HepG2 (cell line): ENCODE results near the gene DHFR2.

Experiments
- ARNT2 ChIP-seq: sonication (generic); formaldehyde crosslinking; IDR thresholded peaks from 2 replicates; pipeline ENCODE4 v1.8.0; 2022; ENCODE audit warnings: mild to moderate bottlenecking, low read depth, missing genetic modification reagents, moderate library complexity
- ATF2 ChIP-seq: sonication (generic); formaldehyde crosslinking; IDR thresholded peaks from 2 replicates; pipeline ENCODE4 v1.4.0; 2020; ENCODE audit warnings: missing genetic modification reagents
- HCFC1 ChIP-seq: fragments of 150-350 bp; IDR thresholded peaks from 2 replicates; pipeline ENCODE4 v1.6.1; 2014; ENCODE audit warnings: low read depth, low read length
- HNF4G ChIP-seq, 2 experiments: sonication (generic) in 1 of 2; formaldehyde crosslinking in 1 of 2; IDR thresholded peaks; 2 replicates each; pipeline versions ENCODE4 v1.4.0 to v1.6.1; 2011 to 2020; ENCODE audit warnings: borderline replicate concordance in 2 of 2, low read depth in 2 of 2, mild to moderate bottlenecking in 2 of 2, low read length in 1 of 2, missing genetic modification reagents in 1 of 2, moderate library complexity in 1 of 2
- MAF1 ChIP-seq: sonication (generic); formaldehyde crosslinking; IDR thresholded peaks from 2 replicates; pipeline ENCODE4 v1.5.0; 2020; ENCODE audit warnings: missing genetic modification reagents, borderline replicate concordance
- MAX ChIP-seq: IDR thresholded peaks from 2 replicates; pipeline ENCODE4 v1.6.1; 2012; ENCODE audit warnings: inconsistent platforms
- MIER2 ChIP-seq: IDR thresholded peaks from 2 replicates; pipeline ENCODE4 v1.6.1; 2016; ENCODE audit warnings: missing biosample characterization, missing genetic modification reagents
- NFIB ChIP-seq: sonication (generic); formaldehyde crosslinking; IDR thresholded peaks from 2 replicates; pipeline ENCODE4 v1.9.0; 2021; ENCODE audit warnings: missing genetic modification reagents, mild to moderate bottlenecking, borderline replicate concordance
- SALL2 ChIP-seq: sonication (generic); formaldehyde crosslinking; IDR thresholded peaks from 2 replicates; pipeline ENCODE4 v1.8.1; 2023; ENCODE audit warnings: mild to moderate bottlenecking, missing genetic modification reagents, inconsistent platforms
- TBP ChIP-seq: sonication (generic); formaldehyde crosslinking; IDR thresholded peaks from 2 replicates; pipeline ENCODE4 v1.5.0; 2020; ENCODE audit warnings: missing genetic modification reagents
- ZNF672 ChIP-seq: sonication (generic); formaldehyde crosslinking; IDR thresholded peaks from 2 replicates; pipeline ENCODE4 v1.8.1; 2022; ENCODE audit warnings: missing genetic modification reagents
- TF ChIP-seq, protein P1 (sequence below): sonication (generic); formaldehyde crosslinking; IDR thresholded peaks from 2 replicates; pipeline ENCODE4 v1.4.0; 2020; ENCODE audit warnings: missing genetic modification reagents

DNA sequence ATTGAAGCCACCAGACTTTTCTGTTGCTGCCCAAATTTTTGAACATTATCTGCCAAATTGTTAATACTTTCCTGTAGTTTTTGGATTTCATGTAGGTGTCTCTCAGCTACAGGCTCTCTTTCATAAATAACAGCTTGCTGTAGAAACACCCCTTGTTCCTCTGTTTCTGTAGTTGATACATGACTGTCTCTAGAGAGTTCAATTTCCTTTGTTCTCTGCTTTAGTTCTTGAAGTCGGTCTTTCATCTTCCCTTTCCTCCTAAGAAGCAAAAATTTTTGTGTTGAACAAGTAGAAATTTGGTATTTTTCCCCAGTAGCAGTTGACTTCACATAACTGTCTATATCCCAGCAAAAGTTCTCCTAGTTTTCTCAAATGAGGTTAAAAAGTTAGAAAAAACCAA, 47.7 kb downstream of the DHFR2 start:
- TF ChIP-seq HNF4G (IDR thresholded peaks at IDR 0.05; ENCODE audit: borderline replicate concordance, low read depth, low read length) (no peak), HNF4G (CRISPR knock-in tag; IDR thresholded peaks at IDR 0.05; ENCODE audit: borderline replicate concordance, low read depth) (no peak), MAF1 (CRISPR knock-in tag) (no peak), MAX (no peak), ATF2 (CRISPR knock-in tag) (no peak), MIER2 (no peak), SALL2 (CRISPR knock-in tag) (no peak), ARNT2 (CRISPR knock-in tag) (no peak), NFIB (CRISPR knock-in tag) (no peak), TBP (CRISPR knock-in tag) (no peak), ZNF672 (no peak), HCFC1 (no peak)
- TF ChIP-seq, protein P1, sequence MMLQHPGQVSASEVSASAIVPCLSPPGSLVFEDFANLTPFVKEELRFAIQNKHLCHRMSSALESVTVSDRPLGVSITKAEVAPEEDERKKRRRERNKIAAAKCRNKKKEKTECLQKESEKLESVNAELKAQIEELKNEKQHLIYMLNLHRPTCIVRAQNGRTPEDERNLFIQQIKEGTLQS (CRISPR knock-in tag) = no peak
